Chondrocyte (in vitro differentiated cells): Measurements from ENCODE around the gene JUNB. TPM values are rescaled to one million over a fixed set of nuclear protein-coding genes. Genes with fewer than 3 reads are reported as not detected.
A peak's percentile ranks its signal among the peaks of the same experiment; 100 is the strongest.

Source experiments
- DNase-seq: peaks from one replicate; pipeline ENCODE4 v3.0.0; 2021; ENCODE audit warnings: mixed read lengths, low spot score
- H3K27ac Mint-ChIP-seq: one replicate; pipeline ENCODE4 v1.8.0; 2021; ENCODE audit warnings: mild to moderate bottlenecking, moderate library complexity, mixed read lengths; ENCODE audit not compliant: unreplicated experiment
- H3K27me3 Mint-ChIP-seq: 2 replicates; pipeline ENCODE4 v1.8.0; 2021; ENCODE audit warnings: low read depth, mixed read lengths
- H3K36me3 Mint-ChIP-seq: 2 replicates; pipeline ENCODE4 v1.8.0; 2021; ENCODE audit warnings: low read depth, mixed read lengths
- H3K4me1 Mint-ChIP-seq: 2 replicates; pipeline ENCODE4 v1.8.0; 2021; ENCODE audit warnings: low read depth, mild to moderate bottlenecking, mixed read lengths
- H3K4me3 Mint-ChIP-seq: one replicate; pipeline ENCODE4 v1.8.0; 2021; ENCODE audit warnings: mild to moderate bottlenecking, moderate library complexity, mixed read lengths; ENCODE audit not compliant: unreplicated experiment
- H3K9me3 Mint-ChIP-seq: 2 replicates; pipeline ENCODE4 v1.8.0; 2021; ENCODE audit warnings: low read depth, mixed read lengths
- total RNA-seq: library from RNA; stranded (reverse); gene quantifications from 3 replicates; pipeline ENCODE4 v1.2.1, GENCODE V29; 2021
- TF ChIP-seq, protein P1 (sequence below): fragments of 200-600 bp; sonication (generic); IDR thresholded peaks from 2 replicates; pipeline ENCODE4 v1.5.0; 2021; ENCODE audit warnings: antibody characterized with exemption, mild to moderate bottlenecking, moderate library complexity

The JUNB gene
- total RNA-seq, 1 donor from 2014 or later = 122 TPM

DNA sequence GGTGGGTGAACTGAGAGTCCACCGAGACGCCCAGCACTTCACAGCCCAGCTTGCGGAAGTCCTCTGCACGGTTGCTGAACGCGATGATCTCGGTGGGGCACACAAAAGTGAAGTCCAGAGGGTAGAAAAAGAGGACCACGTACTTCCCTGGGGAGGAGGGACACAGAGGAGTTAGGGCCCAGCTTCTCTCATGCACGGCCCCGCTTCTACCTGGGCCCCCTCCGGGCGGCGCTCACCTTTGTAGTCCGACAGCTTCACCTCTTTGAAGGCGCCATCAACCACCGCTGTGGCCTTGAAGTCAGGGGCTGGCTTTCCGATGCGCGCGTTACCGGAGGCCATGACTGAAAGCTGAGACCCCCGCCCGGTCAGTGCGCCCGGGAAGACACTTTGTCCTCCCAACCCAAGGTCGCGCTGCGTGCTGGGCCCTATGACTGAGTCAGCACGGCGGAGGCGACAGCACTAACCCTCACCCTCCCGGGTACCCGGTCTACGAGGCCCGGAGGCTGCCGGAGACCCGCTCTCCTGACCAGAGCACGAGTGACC lies 9.7 kb downstream of the JUNB start:
- no peak for DNase-seq
- no peaks in the 10 kb centered on the region for H3K9me3 Mint-ChIP-seq
- H3K4me3 Mint-ChIP-seq = peak overlapping the region; percentile 86
- H3K27me3 Mint-ChIP-seq = no peaks in the 10 kb centered on the region
- H3K4me1 Mint-ChIP-seq = peaks cover 26% of the 10 kb centered on the region
- no peaks in the 10 kb centered on the region for H3K36me3 Mint-ChIP-seq
- TF ChIP-seq, protein P1, sequence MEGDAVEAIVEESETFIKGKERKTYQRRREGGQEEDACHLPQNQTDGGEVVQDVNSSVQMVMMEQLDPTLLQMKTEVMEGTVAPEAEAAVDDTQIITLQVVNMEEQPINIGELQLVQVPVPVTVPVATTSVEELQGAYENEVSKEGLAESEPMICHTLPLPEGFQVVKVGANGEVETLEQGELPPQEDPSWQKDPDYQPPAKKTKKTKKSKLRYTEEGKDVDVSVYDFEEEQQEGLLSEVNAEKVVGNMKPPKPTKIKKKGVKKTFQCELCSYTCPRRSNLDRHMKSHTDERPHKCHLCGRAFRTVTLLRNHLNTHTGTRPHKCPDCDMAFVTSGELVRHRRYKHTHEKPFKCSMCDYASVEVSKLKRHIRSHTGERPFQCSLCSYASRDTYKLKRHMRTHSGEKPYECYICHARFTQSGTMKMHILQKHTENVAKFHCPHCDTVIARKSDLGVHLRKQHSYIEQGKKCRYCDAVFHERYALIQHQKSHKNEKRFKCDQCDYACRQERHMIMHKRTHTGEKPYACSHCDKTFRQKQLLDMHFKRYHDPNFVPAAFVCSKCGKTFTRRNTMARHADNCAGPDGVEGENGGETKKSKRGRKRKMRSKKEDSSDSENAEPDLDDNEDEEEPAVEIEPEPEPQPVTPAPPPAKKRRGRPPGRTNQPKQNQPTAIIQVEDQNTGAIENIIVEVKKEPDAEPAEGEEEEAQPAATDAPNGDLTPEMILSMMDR = no peak
- H3K27ac Mint-ChIP-seq = peak overlapping the region; percentile 70

DNA sequence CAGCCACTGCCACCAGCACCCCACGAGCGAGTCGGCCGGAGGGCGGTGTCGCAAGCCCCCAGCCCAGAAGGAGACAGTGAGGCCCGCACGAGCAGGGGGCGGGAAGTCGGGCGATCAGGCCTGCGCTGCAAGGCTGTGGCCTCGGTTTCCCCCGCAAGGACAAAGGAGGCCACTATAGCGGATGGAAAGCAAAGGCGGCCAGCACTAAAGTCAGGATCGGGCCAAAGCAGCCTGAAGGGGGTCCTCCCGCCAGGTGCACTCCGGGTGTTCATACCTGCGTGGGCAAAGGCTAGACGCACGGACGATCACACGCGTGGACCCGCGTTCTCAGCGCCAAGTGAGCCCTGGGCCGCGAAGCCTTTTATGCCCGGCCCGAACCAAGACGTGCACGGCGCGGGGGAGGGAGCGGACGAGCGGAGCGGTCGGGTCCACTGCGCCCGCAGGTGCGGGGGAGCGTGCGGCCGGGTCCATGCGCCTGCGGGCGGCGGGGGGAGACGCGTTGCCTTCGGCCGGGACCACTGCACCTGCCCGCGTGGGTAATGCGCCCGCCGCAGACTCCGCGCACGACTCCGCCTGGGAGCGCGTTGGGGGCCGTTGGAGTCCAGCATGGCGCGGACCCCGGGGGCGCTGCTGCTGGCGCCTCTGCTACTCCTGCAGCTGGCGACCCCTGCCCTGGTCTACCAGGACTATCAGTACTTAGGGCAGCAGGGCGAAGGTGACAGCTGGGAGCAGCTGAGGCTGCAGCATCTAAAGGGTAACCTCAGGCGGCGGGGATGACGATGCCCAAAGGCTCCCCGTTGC lies 10.4 kb downstream of the JUNB start, which contains the start of the genes PRDX2 and THSD8:
Gene PRDX2 (minus strand): TSS at position 335 of the 801 bp plus-strand sequence. CDS start 539 bp downstream, outside the sequence.
Gene THSD8 (plus strand): TSS at position 604 of the 801 bp plus-strand sequence. CDS start 3 bp downstream, at position 607.
- Mint-ChIP-seq H3K9me3 (no peaks in the 10 kb centered on the region), H3K36me3 (no peaks in the 10 kb centered on the region), H3K27ac (peak within 1 kb of the TSS; percentile 70), H3K4me3 (peak within 1 kb of the TSS; percentile 86), H3K27me3 (no peaks in the 10 kb centered on the region), H3K4me1 (peaks cover 26% of the 10 kb centered on the region)
- no peak for DNase-seq
- TF ChIP-seq, protein P1 = no peak

DNA sequence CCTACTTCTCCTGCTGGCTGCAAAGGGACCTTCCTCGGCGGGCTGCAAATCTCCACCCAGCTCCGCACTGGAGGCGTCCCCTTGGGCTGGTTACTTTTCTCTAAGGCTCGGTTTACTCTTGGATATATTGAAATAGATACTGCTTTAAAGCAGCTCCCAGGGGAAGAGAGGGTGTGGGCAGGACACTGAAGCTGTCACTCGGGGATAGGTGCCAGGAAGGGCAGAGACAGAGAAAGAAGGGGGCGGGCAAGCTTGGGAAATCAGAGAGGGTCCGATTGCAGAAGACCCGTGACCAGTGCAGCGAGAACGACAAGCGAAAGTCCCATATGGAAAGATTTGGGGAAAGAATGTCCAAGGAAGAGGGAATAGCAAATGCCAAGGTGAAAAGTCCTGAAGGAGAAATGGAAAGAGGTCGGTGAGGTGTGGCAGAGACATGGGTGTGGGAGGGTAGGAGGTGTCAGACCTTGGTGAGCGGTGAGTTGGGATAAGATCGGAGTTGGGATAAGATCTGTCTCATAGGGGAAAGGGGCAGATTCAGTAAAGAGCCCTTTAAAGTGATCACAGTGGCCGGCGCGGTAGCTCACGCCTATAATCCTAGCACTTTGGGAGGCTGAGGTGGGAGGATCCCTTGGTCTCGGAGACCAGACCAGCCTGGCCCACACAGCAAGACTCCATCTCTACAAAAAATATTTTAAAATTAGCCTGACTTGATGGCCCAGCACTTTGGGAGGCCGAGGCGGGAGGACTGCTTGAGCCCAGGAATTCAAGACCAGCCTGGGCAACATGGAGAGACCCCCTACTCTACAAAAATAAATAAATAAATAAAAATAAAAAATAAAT lies 11.2 kb downstream of the JUNB start:
- no peaks in the 10 kb centered on the region for H3K36me3 Mint-ChIP-seq
- H3K4me3 Mint-ChIP-seq = peak overlapping the region; percentile 86
- H3K9me3 Mint-ChIP-seq = no peaks in the 10 kb centered on the region
- TF ChIP-seq, protein P1 = peak; percentile 1
- DNase-seq = no peak
- peak overlapping the region; percentile 45 for H3K27ac Mint-ChIP-seq
- peaks cover 31% of the 10 kb centered on the region for H3K4me1 Mint-ChIP-seq
- no peaks in the 10 kb centered on the region for H3K27me3 Mint-ChIP-seq

DNA sequence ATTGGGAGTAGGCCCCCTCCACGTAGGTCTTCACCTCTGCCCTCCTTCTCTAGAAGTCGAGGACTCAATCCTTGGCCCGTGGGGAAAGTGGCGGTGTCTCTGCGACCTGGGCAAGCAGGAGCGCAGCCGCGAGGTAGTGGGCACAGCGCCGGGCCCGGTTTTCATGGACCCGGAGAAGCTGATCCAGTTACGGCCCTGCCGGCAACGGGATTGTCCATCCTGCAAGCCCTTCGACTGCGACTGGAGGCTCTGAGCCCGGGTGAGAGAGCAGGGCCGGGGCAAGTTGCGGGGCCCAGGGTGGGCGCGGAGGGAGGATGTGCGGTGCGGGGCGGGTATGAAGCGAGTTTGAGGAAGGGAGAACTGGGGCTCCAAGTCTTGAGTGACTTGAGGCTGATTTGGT lies 12.8 kb downstream of the JUNB start:
- no peaks in the 10 kb centered on the region for H3K27me3 Mint-ChIP-seq
- TF ChIP-seq, protein P1 = no peak
- peaks cover 33% of the 10 kb centered on the region for H3K4me1 Mint-ChIP-seq

More for the DNA sequence above, 12.8 kb downstream of the JUNB start:
- H3K9me3 Mint-ChIP-seq = no peaks in the 10 kb centered on the region
- no peak for DNase-seq
- no peak overlapping the region for H3K27ac Mint-ChIP-seq
- H3K4me3 Mint-ChIP-seq = no peak overlapping the region
- peaks cover 2% of the 10 kb centered on the region for H3K36me3 Mint-ChIP-seq
